Measurements from ENCODE around the gene ZNF624.
"Not testable (repeated sequence)": the region's sequence is repeated elsewhere in the genome, so short reads cannot be mapped to it uniquely, and the experiment has no call there.

DNA sequence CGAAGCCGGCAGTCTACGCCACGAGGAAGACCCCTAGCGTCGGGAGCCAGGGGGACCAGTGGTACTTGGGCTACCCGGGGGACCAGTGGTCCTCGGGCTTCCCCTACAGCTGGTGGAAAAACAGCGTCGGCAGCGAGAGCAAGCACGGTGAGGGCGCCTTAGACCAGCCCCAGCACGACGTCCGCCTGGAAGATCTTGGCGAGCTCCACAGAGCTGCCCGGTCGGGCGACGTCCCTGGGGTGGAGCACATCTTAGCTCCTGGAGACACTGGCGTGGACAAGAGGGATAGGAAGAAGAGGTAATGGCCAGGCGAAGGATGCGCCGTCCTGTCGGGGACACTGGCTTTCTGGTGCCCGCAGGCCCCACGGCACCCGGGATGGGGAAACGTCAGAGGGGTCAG lies 36.8 kb upstream of the ZNF624 start:
- TF ChIP-seq L3MBTL2 (conservative IDR thresholded peaks at IDR 0.05); NFRKB (IDR thresholded peaks at IDR 0.05); ARNT (IDR thresholded peaks at IDR 0.05); SUZ12 (IDR thresholded peaks at IDR 0.05); BHLHE40 (IDR thresholded peaks at IDR 0.05; ENCODE audit: borderline replicate concordance): not testable (repeated sequence)

Data from HEK293T (cell line).